Inflammatory macrophage (primary cell): ENCODE results near the gene ABCB8.

ENCODE experiments used
- DNase-seq, 2 donors: peaks; one replicate each; pipeline ENCODE4 v3.0.0-alpha.2; 2020 to 2022

The ABCB8 gene

GRCh38 chr7:151087245-151088018, 59.2 kb downstream of the ABCB8 start:
- peak; percentile 35 to 68 for DNase-seq

- DNase-seq: peak; percentile 31 to 61
These were observed 60.0 kb downstream of the ABCB8 start for GRCh38 chr7:151088019-151088855.

- peak; percentile 94 to 98 for DNase-seq
These were observed 60.8 kb downstream of the ABCB8 start for GRCh38 chr7:151088856-151089699.

GRCh38 chr7:151089893-151090730, 61.9 kb downstream of the ABCB8 start:
- DNase-seq: no peak

- DNase-seq: no peak
These were observed 62.8 kb downstream of the ABCB8 start for GRCh38 chr7:151091003-151091402.

- peak; percentile 80 to 83 for DNase-seq
These were observed 63.2 kb downstream of the ABCB8 start for GRCh38 chr7:151091431-151091830.

GRCh38 chr7:151091988-151092387, 63.7 kb downstream of the ABCB8 start:
- DNase-seq: no peak

- DNase-seq: no peak
These were observed 65.5 kb downstream of the ABCB8 start for GRCh38 chr7:151093748-151094147.

GRCh38 chr7:151094675-151095074, 66.4 kb downstream of the ABCB8 start:
- no peak for DNase-seq

- DNase-seq: no peak
These were observed 67.0 kb downstream of the ABCB8 start for GRCh38 chr7:151095123-151095797.

GRCh38 chr7:151095828-151096475, 67.7 kb downstream of the ABCB8 start:
- no peak for DNase-seq
